ENCODE results near the gene DMP1. TPM values are rescaled to one million over a fixed set of nuclear protein-coding genes. Genes with fewer than 3 reads are reported as not detected.
A peak's percentile ranks its signal among the peaks of the same experiment; 100 is the strongest.

The DMP1 gene
- total RNA-seq, 1 donor from 2014 or later: not detected

GRCh38 chr4:87632469-87632868 is 17.6 kb upstream of the DMP1 start:
- no peaks in the 10 kb centered on the region for H3K27me3 ChIP-seq
- H3K4me1 ChIP-seq: peaks cover 5 to 15% of the 10 kb centered on the region in 2 donors
- no peaks in the 10 kb centered on the region for H3K9me3 ChIP-seq
- H3K36me3 ChIP-seq: no peaks in the 10 kb centered on the region
- TF ChIP-seq CTCF (IDR thresholded peaks at IDR 0.05): no peak
- no peak for DNase-seq (ENCODE audit: low spot score in 2 of 2)
- peak overlapping the region in 1 of 2 donors; percentile 37 for H3K27ac ChIP-seq
- H3K4me3 ChIP-seq: no peak overlapping the region
- intact Hi-C loops (cut with DNase I): no loop called here

- H3K9me3 ChIP-seq: no peaks in the 10 kb centered on the region
- DNase-seq (ENCODE audit: low spot score in 2 of 2): no peak
- H3K4me1 ChIP-seq: peaks cover 5 to 15% of the 10 kb centered on the region in 2 donors
- H3K4me3 ChIP-seq: no peak overlapping the region
- no peaks in the 10 kb centered on the region for H3K36me3 ChIP-seq
- no peaks in the 10 kb centered on the region for H3K27me3 ChIP-seq
- intact Hi-C loops (cut with DNase I): no loop called here
- H3K27ac ChIP-seq: peak overlapping the region in 1 of 2 donors; percentile 37
- no peak for TF ChIP-seq CTCF (IDR thresholded peaks at IDR 0.05)
These were observed 16.8 kb upstream of the DMP1 start for GRCh38 chr4:87633243-87633642.

- DNase-seq (ENCODE audit: low spot score in 2 of 2): no peak
- H3K9me3 ChIP-seq: peaks cover 0 to under 1% of the 10 kb centered on the region in 2 donors
- H3K36me3 ChIP-seq: no peaks in the 10 kb centered on the region
- H3K27me3 ChIP-seq: no peaks in the 10 kb centered on the region
- no peak for TF ChIP-seq CTCF (IDR thresholded peaks at IDR 0.05)
- intact Hi-C loops (cut with DNase I): no loop called here
- no peak overlapping the region for H3K27ac ChIP-seq
- H3K4me1 ChIP-seq: no peaks in the 10 kb centered on the region
- no peak overlapping the region for H3K4me3 ChIP-seq
These were observed 5.8 kb upstream of the DMP1 start for GRCh38 chr4:87644286-87644685.

GRCh38 chr4:87650938-87651337 is 858 bp downstream of the DMP1 start:
- H3K27me3 ChIP-seq: no peaks in the 10 kb centered on the region
- H3K4me3 ChIP-seq: no peak overlapping the region
- no peak for TF ChIP-seq CTCF (IDR thresholded peaks at IDR 0.05)
- intact Hi-C loops (cut with DNase I): no loop called here
- no peak for DNase-seq (ENCODE audit: low spot score in 2 of 2)
- no peaks in the 10 kb centered on the region for H3K36me3 ChIP-seq
- no peaks in the 10 kb centered on the region for H3K4me1 ChIP-seq
- no peak overlapping the region for H3K27ac ChIP-seq
- H3K9me3 ChIP-seq: no peaks in the 10 kb centered on the region

GRCh38 chr4:87651941-87652340 is 1.9 kb downstream of the DMP1 start:
- no peak for TF ChIP-seq CTCF (IDR thresholded peaks at IDR 0.05)
- peaks cover 2 to 8% of the 10 kb centered on the region in 2 donors for H3K4me1 ChIP-seq
- H3K9me3 ChIP-seq: no peaks in the 10 kb centered on the region
- no peak for DNase-seq (ENCODE audit: low spot score in 2 of 2)
- no peak overlapping the region for H3K27ac ChIP-seq
- H3K4me3 ChIP-seq: no peak overlapping the region
- H3K36me3 ChIP-seq: no peaks in the 10 kb centered on the region
- no peaks in the 10 kb centered on the region for H3K27me3 ChIP-seq
- intact Hi-C loops (cut with DNase I): no loop called here

GRCh38 chr4:87654487-87655044 is 4.5 kb downstream of the DMP1 start:
- Histone ChIP-seq H3K4me1 (peaks cover 2 to 18% of the 10 kb centered on the region in 2 donors), H3K27me3 (no peaks in the 10 kb centered on the region), H3K4me3 (no peak overlapping the region), H3K36me3 (no peaks in the 10 kb centered on the region), H3K9me3 (no peaks in the 10 kb centered on the region), H3K27ac (no peak overlapping the region)
- TF ChIP-seq CTCF (IDR thresholded peaks at IDR 0.05): no peak
- intact Hi-C loops (cut with DNase I): loop anchor here (5.0 kb wide), 1 partner anchor 112 kb away; no protein-coding TSS in a partner anchor
- no peak for DNase-seq (ENCODE audit: low spot score in 2 of 2)

All from ascending aorta (tissue), 2 donors.